Effector CD8-positive, alpha-beta T cell (primary cell): ENCODE measurements around the gene DOHH.
"Not testable (repeated sequence)": the region's sequence is repeated elsewhere in the genome, so short reads cannot be mapped to it uniquely, and the experiment has no call there.

Experiments used
- DNase-seq: peaks from one replicate; lab custom pipeline; 2025; lab: John Stamatoyannopoulos, UW

The DOHH gene

GRCh38 chr19:3459089-3459881, 41.2 kb downstream of the DOHH start:
- DNase-seq: no peak

- DNase-seq: no peak
Measured at GRCh38 chr19:3458229-3459088, 42.0 kb downstream of the DOHH start.

GRCh38 chr19:3457528-3458228, 42.8 kb downstream of the DOHH start:
- no peak for DNase-seq

- DNase-seq: no peak
Measured at GRCh38 chr19:3456925-3457527, 43.4 kb downstream of the DOHH start.

- DNase-seq: no peak
Measured at GRCh38 chr19:3455960-3456601, 44.4 kb downstream of the DOHH start.

GRCh38 chr19:3455393-3455955, 45.0 kb downstream of the DOHH start:
- DNase-seq: no peak

GRCh38 chr19:3454656-3455392, 45.6 kb downstream of the DOHH start:
- DNase-seq: no peak

- no peak for DNase-seq
Measured at GRCh38 chr19:3453840-3454239, 46.6 kb downstream of the DOHH start.

- not testable (repeated sequence) for DNase-seq
Measured at GRCh38 chr19:3452942-3453214, 47.6 kb downstream of the DOHH start.

- DNase-seq: no peak
Measured at GRCh38 chr19:3452171-3452941, 48.1 kb downstream of the DOHH start.

GRCh38 chr19:3451451-3451866, 49.0 kb downstream of the DOHH start:
- no peak for DNase-seq

- DNase-seq: no peak
Measured at GRCh38 chr19:3450796-3451411, 49.6 kb downstream of the DOHH start.

GRCh38 chr19:3448616-3449334, 51.7 kb downstream of the DOHH start:
- DNase-seq: no peak

- DNase-seq: not testable (repeated sequence)
Measured at GRCh38 chr19:3446657-3447056, 53.8 kb downstream of the DOHH start.

GRCh38 chr19:3444695-3445234, 55.7 kb downstream of the DOHH start:
- no peak for DNase-seq

GRCh38 chr19:3443840-3444694, 56.4 kb downstream of the DOHH start:
- DNase-seq: no peak

- DNase-seq: no peak
Measured at GRCh38 chr19:3442487-3443071, 57.9 kb downstream of the DOHH start.
